ENCODE data around the gene PTN.

PTN gene

GRCh38 chr7:137386966-137387365, 43.4 kb upstream of the PTN start:
- no peaks in the 10 kb centered on the region for H3K9me3 ChIP-seq (replicated peaks; ENCODE audit: insufficient read depth, low read length)
- no peaks in the 10 kb centered on the region for H3K4me1 ChIP-seq (ENCODE audit: low read length)
- H4K20me1 ChIP-seq (ENCODE audit: insufficient read depth, low read length), result no peaks in the 10 kb centered on the region
- no peak overlapping the region for H3K4me3 ChIP-seq (ENCODE audit: low read length)
- H2AFZ ChIP-seq (ENCODE audit: low read length), result no peak overlapping the region
- no peaks in the 10 kb centered on the region for H3K27me3 ChIP-seq (replicated peaks; ENCODE audit: insufficient read depth, low read length)
- DNase-seq, result no peak
- no peak overlapping the region for H3K27ac ChIP-seq (ENCODE audit: low read length)
- H3K9me2 ChIP-seq (replicated peaks; ENCODE audit: insufficient read depth, low read length), result no peaks in the 10 kb centered on the region
- TF ChIP-seq EZH2phosphoT487 (IDR thresholded peaks at IDR 0.05; ENCODE audit: low read length), result no peak
- TF ChIP-seq EZH2 (optimal IDR thresholded peaks at IDR 0.05; ENCODE audit: low read depth, low read length), result no peak
- TF ChIP-seq CTCF (IDR thresholded peaks at IDR 0.05; ENCODE audit: low read length), result no peak
- H3F3A ChIP-seq (ENCODE audit: insufficient read depth, low read length), result no peaks in the 10 kb centered on the region
- no peak overlapping the region for H3K4me2 ChIP-seq (ENCODE audit: low read depth, low read length)
- no peaks in the 10 kb centered on the region for H3K36me3 ChIP-seq (replicated peaks; ENCODE audit: insufficient read depth, low read length)
- H3K79me2 ChIP-seq (ENCODE audit: low read length), result no peaks in the 10 kb centered on the region
- H3K9ac ChIP-seq (ENCODE audit: low read length), result no peak overlapping the region

- no peak overlapping the region for H3K4me2 ChIP-seq (ENCODE audit: low read depth, low read length)
- H3K9me2 ChIP-seq (replicated peaks; ENCODE audit: insufficient read depth, low read length), result no peaks in the 10 kb centered on the region
- no peak overlapping the region for H2AFZ ChIP-seq (ENCODE audit: low read length)
- TF ChIP-seq CTCF (IDR thresholded peaks at IDR 0.05; ENCODE audit: low read length), result no peak
- no peak for TF ChIP-seq EZH2phosphoT487 (IDR thresholded peaks at IDR 0.05; ENCODE audit: low read length)
- no peak for TF ChIP-seq EZH2 (optimal IDR thresholded peaks at IDR 0.05; ENCODE audit: low read depth, low read length)
- H3K9ac ChIP-seq (ENCODE audit: low read length), result no peak overlapping the region
- H3K36me3 ChIP-seq (replicated peaks; ENCODE audit: insufficient read depth, low read length), result no peaks in the 10 kb centered on the region
- H3K79me2 ChIP-seq (ENCODE audit: low read length), result no peaks in the 10 kb centered on the region
- H3K4me1 ChIP-seq (ENCODE audit: low read length), result no peaks in the 10 kb centered on the region
- no peak for DNase-seq
- no peak overlapping the region for H3K27ac ChIP-seq (ENCODE audit: low read length)
- no peaks in the 10 kb centered on the region for H3F3A ChIP-seq (ENCODE audit: insufficient read depth, low read length)
- no peaks in the 10 kb centered on the region for H4K20me1 ChIP-seq (ENCODE audit: insufficient read depth, low read length)
- no peak overlapping the region for H3K4me3 ChIP-seq (ENCODE audit: low read length)
- no peaks in the 10 kb centered on the region for H3K27me3 ChIP-seq (replicated peaks; ENCODE audit: insufficient read depth, low read length)
- no peaks in the 10 kb centered on the region for H3K9me3 ChIP-seq (replicated peaks; ENCODE audit: insufficient read depth, low read length)
These were observed 37.5 kb upstream of the PTN start for GRCh38 chr7:137381045-137381444.

- no peaks in the 10 kb centered on the region for H3K9me3 ChIP-seq (replicated peaks; ENCODE audit: insufficient read depth, low read length)
- H3K36me3 ChIP-seq (replicated peaks; ENCODE audit: insufficient read depth, low read length), result no peaks in the 10 kb centered on the region
- H3K79me2 ChIP-seq (ENCODE audit: low read length), result no peaks in the 10 kb centered on the region
- H3K4me1 ChIP-seq (ENCODE audit: low read length), result no peaks in the 10 kb centered on the region
- no peak overlapping the region for H3K9ac ChIP-seq (ENCODE audit: low read length)
- H3F3A ChIP-seq (ENCODE audit: insufficient read depth, low read length), result no peaks in the 10 kb centered on the region
- no peak overlapping the region for H3K27ac ChIP-seq (ENCODE audit: low read length)
- no peak for DNase-seq
- no peak overlapping the region for H3K4me3 ChIP-seq (ENCODE audit: low read length)
- no peaks in the 10 kb centered on the region for H4K20me1 ChIP-seq (ENCODE audit: insufficient read depth, low read length)
- H3K27me3 ChIP-seq (replicated peaks; ENCODE audit: insufficient read depth, low read length), result no peaks in the 10 kb centered on the region
- no peak overlapping the region for H2AFZ ChIP-seq (ENCODE audit: low read length)
- no peak overlapping the region for H3K4me2 ChIP-seq (ENCODE audit: low read depth, low read length)
- no peak for TF ChIP-seq CTCF (IDR thresholded peaks at IDR 0.05; ENCODE audit: low read length)
- no peak for TF ChIP-seq EZH2phosphoT487 (IDR thresholded peaks at IDR 0.05; ENCODE audit: low read length)
- no peak for TF ChIP-seq EZH2 (optimal IDR thresholded peaks at IDR 0.05; ENCODE audit: low read depth, low read length)
- no peaks in the 10 kb centered on the region for H3K9me2 ChIP-seq (replicated peaks; ENCODE audit: insufficient read depth, low read length)
These were observed 30.0 kb upstream of the PTN start for GRCh38 chr7:137373507-137373906.
